Measurements from ENCODE around the gene NAP1L5.

Gene NAP1L5

GRCh38 chr4:88653371-88653946 is 44.2 kb downstream of the NAP1L5 start:
- no peak for TF ChIP-seq CTCF (IDR thresholded peaks at IDR 0.05; ENCODE audit: low read depth, low read length)
- no peak overlapping the region for H3K4me3 ChIP-seq (ENCODE audit: low read depth, low read length)

- H3K4me3 ChIP-seq (ENCODE audit: low read depth, low read length), result no peak overlapping the region
- no peak for TF ChIP-seq CTCF (IDR thresholded peaks at IDR 0.05; ENCODE audit: low read depth, low read length)
These were observed 47.9 kb downstream of the NAP1L5 start for GRCh38 chr4:88649716-88650115.

- H3K4me3 ChIP-seq (ENCODE audit: low read depth, low read length), result no peak overlapping the region
- no peak for TF ChIP-seq CTCF (IDR thresholded peaks at IDR 0.05; ENCODE audit: low read depth, low read length)
These were observed 50.9 kb downstream of the NAP1L5 start for GRCh38 chr4:88646528-88647280.

GRCh38 chr4:88645994-88646393 is 51.6 kb downstream of the NAP1L5 start:
- no peak overlapping the region for H3K4me3 ChIP-seq (ENCODE audit: low read depth, low read length)
- no peak for TF ChIP-seq CTCF (IDR thresholded peaks at IDR 0.05; ENCODE audit: low read depth, low read length)
